SJCRH30 (cell line): ENCODE measurements around the gene SLFNL1. TPM values are rescaled to one million over a fixed set of nuclear protein-coding genes. Genes with fewer than 3 reads are reported as not detected.

Source experiments
- DNase-seq, 2 experiments: peaks; one replicate each; pipeline ENCODE4 v3.0.0-alpha.2; 2015 to 2020
- H3K27ac ChIP-seq: fragments of 250-450 bp; sonication (Bioruptor Pico); 2 replicates; pipeline ENCODE4 v1.5.1; 2020; ENCODE audit warnings: mild to moderate bottlenecking, moderate library complexity
- H3K27me3 ChIP-seq: fragments of 250-450 bp; sonication (Bioruptor Pico); 2 replicates; pipeline ENCODE4 v1.5.1; 2020; ENCODE audit warnings: mild to moderate bottlenecking, moderate library complexity
- H3K36me3 ChIP-seq: fragments of 250-450 bp; sonication (Bioruptor Pico); 2 replicates; pipeline ENCODE4 v1.5.1; 2020; ENCODE audit warnings: mild to moderate bottlenecking, moderate library complexity
- H3K4me1 ChIP-seq: fragments of 250-450 bp; sonication (Bioruptor Pico); 2 replicates; pipeline ENCODE4 v1.5.1; 2020; ENCODE audit warnings: mild to moderate bottlenecking, moderate library complexity
- H3K4me3 ChIP-seq: fragments of 250-450 bp; sonication (Bioruptor Pico); 2 replicates; pipeline ENCODE4 v1.5.1; 2020; ENCODE audit warnings: mild to moderate bottlenecking, moderate library complexity
- H3K9me3 ChIP-seq: fragments of 250-450 bp; sonication (Bioruptor Pico); replicated peaks from 2 replicates; pipeline ENCODE4 v1.5.1; 2020; ENCODE audit warnings: mild to moderate bottlenecking, moderate library complexity
- total RNA-seq: library from RNA; depleted of rRNA; stranded (reverse); fragments of >200 nt; shearing (Covaris generic); gene quantifications from 2 replicates; pipeline ENCODE4 v1.2.3, GENCODE V29; 2014

SLFNL1 gene
- total RNA-seq, 1 experiment from 2014 or later, result 0.26 TPM

DNA sequence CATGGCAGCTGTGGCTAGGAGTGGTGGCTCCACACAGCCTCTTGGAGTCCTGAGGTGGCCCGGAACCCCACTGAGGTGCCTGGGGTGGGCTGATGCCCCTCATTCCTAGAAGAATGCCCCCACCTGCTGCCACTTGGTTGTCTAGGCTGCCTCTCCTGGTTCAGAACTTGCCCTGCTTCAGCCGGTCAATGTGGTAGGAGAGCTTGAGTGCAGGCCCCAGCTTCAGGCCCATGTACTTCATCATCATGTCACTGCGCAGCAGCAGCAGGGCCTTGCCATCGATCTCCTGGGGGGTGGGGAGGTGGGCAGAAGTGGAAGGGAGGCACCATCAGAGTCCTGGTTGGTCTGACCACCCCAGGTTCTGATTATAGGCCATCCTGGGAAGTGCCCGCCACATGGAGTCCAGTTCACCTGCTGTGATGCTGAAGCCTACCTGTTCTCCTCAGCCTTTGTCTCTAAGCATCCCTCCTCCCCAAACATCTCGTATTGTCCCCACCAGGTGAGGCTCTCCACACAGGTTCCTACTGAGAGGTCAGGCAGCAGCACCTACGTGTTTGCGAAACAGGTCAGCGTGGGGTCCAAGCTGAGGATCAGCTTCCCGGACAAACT, 6.6 kb upstream of the SLFNL1 start:
- Histone ChIP-seq H3K9me3 (no peaks in the 10 kb centered on the region), H3K27ac (no peak overlapping the region), H3K27me3 (no peaks in the 10 kb centered on the region), H3K4me1 (no peaks in the 10 kb centered on the region), H3K4me3 (no peak overlapping the region), H3K36me3 (peaks cover 41% of the 10 kb centered on the region)
- DNase-seq, result no peak

DNA sequence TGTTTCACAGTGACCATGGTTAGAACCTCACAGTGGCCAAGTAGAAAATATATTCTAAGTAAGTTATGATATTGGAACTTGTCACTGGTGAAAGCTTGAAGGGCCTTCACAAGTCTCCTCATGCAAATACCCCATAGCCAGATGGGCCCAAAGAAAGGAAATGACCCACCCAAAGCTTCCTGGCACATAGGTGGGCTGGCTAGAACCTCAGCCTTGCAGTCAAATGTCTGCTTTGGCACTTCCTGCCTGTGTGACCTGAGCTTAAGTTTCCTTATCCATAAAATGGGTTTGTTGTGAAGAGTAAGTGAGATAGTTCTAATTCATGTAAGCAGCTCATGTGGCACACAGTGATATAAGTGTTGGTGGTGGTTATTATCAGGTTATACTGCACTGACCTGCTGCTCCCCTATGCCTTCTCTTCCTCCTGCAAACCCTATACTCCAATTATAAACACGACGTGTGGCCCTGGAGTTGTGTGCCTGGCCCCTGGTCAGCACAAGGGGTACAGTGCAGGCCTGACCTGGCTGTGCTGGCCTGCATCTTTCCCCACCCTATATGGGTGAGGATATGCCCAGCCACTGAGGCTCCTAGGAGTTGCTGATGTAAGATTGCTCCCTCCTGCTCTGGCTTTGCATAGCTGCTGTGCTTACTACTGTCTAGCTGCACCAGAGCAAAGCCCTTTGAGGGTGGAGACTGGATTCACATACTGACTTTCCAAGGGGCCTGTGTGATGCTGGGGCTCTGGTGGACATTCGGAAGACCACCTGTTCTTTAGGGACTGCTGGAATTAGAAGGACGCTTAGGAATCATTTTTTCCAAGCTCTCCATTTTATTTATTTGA, 4.7 kb upstream of the SLFNL1 start:
- H3K36me3 ChIP-seq, result peaks cover 26% of the 10 kb centered on the region
- no peak for DNase-seq
- H3K4me3 ChIP-seq, result no peak overlapping the region
- H3K27ac ChIP-seq, result no peak overlapping the region
- no peaks in the 10 kb centered on the region for H3K9me3 ChIP-seq
- H3K4me1 ChIP-seq, result no peaks in the 10 kb centered on the region
- H3K27me3 ChIP-seq, result no peaks in the 10 kb centered on the region

DNA sequence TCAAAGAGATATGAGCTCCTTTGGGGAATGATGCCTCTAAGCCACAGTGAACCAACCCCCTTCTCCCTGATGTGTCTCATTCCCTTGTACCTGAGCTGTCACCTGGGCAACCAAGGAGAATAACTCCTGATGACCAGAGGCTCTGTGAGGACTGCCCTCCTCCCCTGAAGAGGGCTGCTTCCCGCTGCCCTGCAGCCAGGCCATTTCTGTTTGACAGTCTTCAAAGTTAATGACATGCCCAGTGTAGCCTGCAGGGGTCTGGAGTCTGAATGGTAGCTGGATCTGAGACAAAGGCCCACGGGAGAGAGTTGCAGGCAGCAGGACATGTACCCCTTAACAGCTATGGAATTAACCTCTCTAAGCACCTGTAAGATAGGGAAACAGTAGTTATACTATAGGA, 3.4 kb upstream of the SLFNL1 start:
- Histone ChIP-seq H3K27me3 (no peaks in the 10 kb centered on the region), H3K36me3 (peaks cover 18% of the 10 kb centered on the region), H3K4me1 (no peaks in the 10 kb centered on the region), H3K4me3 (no peak overlapping the region), H3K27ac (no peak overlapping the region), H3K9me3 (no peaks in the 10 kb centered on the region)
- DNase-seq, result peak in 1 of 2 experiments; percentile 23

DNA sequence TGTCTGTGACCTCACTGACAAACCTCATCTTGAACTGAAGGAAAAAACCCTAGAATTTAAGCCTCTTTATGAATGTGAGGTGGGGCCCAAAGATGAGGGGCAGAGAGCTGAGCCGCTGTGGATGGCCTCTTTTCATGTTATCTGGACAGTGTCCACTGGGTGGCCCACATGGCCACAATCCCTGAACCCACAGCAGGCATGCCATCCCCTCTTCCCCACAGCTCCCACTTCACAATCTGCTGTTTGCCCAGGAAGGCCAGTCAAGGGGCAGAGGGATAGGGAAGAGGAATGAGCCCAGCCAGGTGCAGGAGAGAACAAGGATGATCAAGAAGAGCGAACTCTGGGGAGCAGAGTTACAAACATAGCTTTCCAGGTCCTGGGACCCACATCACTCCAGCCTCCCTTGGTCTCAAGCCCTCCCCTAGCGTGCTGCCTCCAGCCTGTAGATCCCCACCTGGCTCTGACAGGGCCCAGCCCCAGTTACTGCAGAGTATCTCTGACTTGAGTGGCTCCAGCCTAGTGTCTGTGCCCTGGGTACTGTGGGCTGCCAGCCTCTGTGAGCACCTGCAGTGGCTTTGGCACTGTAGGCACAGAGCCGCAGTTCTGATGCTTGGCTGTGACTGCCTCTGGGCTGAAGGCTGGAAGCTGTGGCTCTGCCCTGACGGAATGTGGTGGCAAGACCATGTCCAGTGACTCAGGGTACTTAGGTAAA, 1.9 kb upstream of the SLFNL1 start:
- H3K4me1 ChIP-seq, result no peaks in the 10 kb centered on the region
- H3K4me3 ChIP-seq, result no peak overlapping the region
- peak; percentile 44 to 60 for DNase-seq
- H3K27me3 ChIP-seq, result no peaks in the 10 kb centered on the region
- H3K9me3 ChIP-seq, result no peaks in the 10 kb centered on the region
- H3K36me3 ChIP-seq, result peaks cover 13% of the 10 kb centered on the region
- no peak overlapping the region for H3K27ac ChIP-seq

DNA sequence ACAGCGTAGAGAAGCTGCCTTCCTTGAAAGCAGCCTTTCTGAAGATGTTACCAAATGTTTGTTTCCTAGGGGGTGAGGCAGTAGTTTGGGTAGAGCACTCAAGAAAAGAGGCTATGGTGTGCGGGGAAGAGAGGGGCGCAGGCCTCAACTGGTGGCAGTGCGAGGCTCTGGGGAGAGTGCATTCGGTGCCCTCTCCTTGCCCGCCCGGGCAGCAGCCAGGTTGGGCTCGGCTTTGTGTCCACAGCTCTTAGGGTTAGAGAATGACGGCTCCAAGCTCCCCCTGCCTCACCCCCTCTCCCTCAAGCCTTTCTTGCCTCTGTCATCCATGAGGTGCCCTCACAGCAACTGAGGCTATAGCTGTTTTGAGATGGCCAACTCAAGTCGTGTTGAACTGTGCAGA, 899 bp upstream of the SLFNL1 start:
- Histone ChIP-seq H3K4me3 (no peak overlapping the region), H3K27ac (no peak overlapping the region), H3K9me3 (no peaks in the 10 kb centered on the region), H3K4me1 (no peaks in the 10 kb centered on the region), H3K36me3 (peaks cover 14% of the 10 kb centered on the region), H3K27me3 (no peaks in the 10 kb centered on the region)
- DNase-seq, result no peak

DNA sequence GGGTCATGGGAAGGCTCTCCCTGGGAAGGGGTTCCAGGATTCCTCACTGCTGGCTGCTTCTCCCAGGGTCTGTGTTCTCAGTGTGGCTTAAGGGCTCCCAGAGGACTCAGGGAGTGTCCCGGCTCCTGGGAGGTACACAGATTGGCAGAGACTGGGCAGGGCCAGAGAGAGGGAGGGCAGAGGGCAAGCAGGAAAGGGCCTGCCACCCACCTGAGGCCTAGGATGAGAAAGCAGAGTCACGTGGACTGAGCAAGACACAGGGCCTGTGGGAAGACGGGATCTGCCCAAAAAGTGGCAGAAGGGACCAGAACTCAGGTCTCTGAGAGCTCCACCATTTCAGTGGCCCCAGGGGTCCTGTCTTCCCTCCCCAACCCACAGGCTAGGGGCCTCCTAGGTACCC, 871 bp downstream of the SLFNL1 start:
- Histone ChIP-seq H3K4me1 (no peaks in the 10 kb centered on the region), H3K27me3 (no peaks in the 10 kb centered on the region), H3K27ac (no peak overlapping the region), H3K36me3 (peaks cover 27% of the 10 kb centered on the region), H3K9me3 (no peaks in the 10 kb centered on the region), H3K4me3 (no peak overlapping the region)
- DNase-seq, result peak in 1 of 2 experiments; percentile 22

DNA sequence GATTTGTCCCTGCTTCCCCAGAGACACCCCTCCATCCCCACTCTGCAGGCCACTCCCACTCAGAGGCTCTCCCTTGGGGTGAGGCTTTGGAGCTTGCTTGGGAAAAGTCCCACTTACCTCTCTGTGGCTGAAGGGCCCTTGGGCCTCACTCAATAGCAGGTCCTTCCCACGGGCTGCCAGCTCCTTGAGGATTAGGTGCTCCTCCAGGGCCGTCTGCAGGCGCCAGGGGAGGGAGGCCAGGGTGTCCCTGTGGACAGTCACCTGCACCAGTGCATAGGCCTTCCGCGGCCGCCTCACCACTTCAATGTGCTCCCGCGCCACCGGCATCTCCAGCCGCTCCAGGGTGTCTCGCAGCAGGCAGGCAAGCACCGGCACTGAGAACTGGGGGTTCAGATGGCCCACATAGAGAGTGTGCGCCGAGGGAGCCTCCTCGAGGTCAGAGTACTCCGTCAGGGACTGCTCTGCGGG, 1.4 kb downstream of the SLFNL1 start:
- Histone ChIP-seq H3K27ac (no peak overlapping the region), H3K4me1 (no peaks in the 10 kb centered on the region), H3K36me3 (peaks cover 28% of the 10 kb centered on the region), H3K4me3 (no peak overlapping the region), H3K9me3 (no peaks in the 10 kb centered on the region), H3K27me3 (no peaks in the 10 kb centered on the region)
- DNase-seq, result no peak

DNA sequence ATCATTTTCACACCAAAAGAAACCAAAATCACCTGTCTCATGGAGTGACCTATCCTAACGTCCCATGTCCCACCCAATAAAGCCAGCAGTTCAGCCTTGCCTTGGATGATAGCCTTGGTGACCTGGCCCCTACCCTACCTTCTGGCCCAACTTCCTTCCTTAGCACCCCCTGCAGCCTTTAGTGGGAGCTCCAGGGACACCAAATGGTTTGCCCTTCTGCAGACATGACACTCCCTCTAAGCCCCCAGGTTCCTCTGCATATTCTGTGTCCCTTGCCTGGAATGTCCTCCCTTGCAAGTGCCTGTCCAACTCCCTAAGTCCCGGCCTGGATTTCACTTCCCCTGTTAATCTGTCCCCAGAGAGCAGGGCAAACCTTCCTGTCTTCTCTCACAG, 2.2 kb downstream of the SLFNL1 start:
- no peaks in the 10 kb centered on the region for H3K4me1 ChIP-seq
- no peak overlapping the region for H3K27ac ChIP-seq
- no peak for DNase-seq
- H3K27me3 ChIP-seq, result no peaks in the 10 kb centered on the region
- H3K36me3 ChIP-seq, result peaks cover 32% of the 10 kb centered on the region
- H3K4me3 ChIP-seq, result no peak overlapping the region
- H3K9me3 ChIP-seq, result no peaks in the 10 kb centered on the region

DNA sequence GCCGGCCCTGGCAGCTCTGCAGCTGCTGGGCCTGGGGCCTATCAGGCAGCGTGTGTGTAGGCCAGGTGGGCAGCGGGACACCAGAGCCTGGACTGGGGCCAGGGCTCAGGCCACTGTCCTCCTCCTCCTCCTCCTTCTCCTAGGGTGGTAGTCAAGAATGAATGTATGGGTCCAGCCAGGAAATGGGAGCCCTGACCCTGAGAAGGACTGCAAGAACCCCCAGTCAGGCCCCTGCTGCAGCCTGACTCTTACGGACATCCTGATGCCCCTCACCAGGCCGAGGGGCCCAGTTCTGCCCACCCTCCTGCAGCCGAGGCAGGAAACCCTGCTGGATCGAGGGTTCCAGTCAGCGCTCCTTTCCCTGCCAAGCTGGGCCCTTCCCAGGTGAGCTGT, 3.5 kb downstream of the SLFNL1 start:
- Histone ChIP-seq H3K27me3 (no peaks in the 10 kb centered on the region), H3K27ac (no peak overlapping the region), H3K4me1 (no peaks in the 10 kb centered on the region), H3K9me3 (no peaks in the 10 kb centered on the region), H3K36me3 (peaks cover 45% of the 10 kb centered on the region), H3K4me3 (no peak overlapping the region)
- DNase-seq, result no peak

DNA sequence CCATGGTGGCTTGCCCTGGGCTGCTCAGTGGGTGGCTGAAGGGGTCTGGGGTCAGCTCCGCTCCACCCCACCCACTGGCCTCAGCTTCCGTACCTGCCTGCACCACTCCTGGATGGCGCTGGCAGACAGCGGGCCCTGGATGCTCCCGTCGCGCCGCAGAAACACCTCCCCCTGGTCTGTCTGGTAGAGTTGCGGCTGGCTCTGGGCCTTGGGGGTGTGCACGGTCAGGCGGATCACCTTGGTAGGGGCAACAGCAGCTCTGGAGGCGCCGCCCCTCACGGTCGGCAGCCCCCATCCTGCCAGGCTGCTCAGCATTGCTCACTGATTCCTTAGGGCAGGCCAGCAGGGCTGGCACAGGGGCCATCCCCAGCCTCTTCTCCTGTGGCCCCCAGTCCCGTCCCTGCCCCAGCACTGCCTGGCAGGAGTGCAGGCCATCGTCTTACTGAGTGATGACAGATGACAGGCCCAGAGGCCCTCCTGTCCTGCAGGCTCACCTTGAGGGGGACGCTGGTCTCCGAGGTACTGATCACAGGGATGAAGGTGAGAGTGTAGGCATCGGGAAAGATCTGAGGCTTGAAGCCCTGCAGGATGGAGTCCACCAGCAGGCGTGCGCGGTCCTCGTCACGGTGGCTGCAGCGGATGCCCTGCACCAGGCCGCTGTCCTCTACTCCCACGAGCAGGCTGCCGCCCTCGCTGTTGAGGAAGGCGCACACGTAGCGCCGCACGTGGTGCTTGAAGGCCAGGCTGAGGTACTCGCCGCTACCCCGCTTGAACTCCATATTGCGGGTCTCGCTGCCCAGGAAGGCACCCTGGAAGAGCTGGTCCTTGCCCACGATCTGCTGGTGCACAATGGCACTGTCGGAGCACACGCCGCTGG, 4.1 kb downstream of the SLFNL1 start:
- Histone ChIP-seq H3K4me1 (no peaks in the 10 kb centered on the region), H3K36me3 (peaks cover 51% of the 10 kb centered on the region), H3K9me3 (no peaks in the 10 kb centered on the region), H3K27me3 (no peaks in the 10 kb centered on the region), H3K4me3 (no peak overlapping the region), H3K27ac (no peak overlapping the region)
- DNase-seq, result no peak

DNA sequence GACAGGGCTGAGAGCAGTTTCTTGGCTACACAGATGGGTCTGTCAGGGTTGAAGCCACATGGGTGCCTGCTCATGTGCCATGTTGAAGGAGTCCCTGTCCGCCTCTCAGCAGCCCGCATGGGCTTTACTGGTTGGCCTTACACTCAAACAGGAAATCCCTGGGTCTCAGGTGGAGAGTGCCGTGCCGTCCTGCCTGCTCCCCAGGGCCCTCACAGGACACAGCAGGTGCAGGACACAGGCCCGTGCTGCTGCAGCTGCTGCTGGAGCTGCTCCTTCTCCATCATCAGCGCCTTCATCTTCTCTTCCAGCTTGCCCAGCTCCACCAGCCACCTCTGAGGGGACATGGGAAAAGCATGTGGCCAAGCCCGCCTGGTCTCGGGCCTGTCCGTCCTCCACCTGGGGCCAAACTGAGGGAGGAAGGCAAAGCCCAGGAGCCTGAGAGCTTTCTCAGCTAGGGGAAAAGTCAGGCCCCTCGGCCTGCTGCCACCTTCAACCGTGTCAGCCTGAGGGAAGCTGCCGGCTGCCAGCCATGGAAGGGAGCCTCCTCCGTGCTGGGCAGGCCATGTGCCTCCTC, 5.5 kb downstream of the SLFNL1 start:
- no peak overlapping the region for H3K4me3 ChIP-seq
- DNase-seq, result no peak
- peaks cover 65% of the 10 kb centered on the region for H3K36me3 ChIP-seq
- H3K9me3 ChIP-seq, result no peaks in the 10 kb centered on the region
- H3K27ac ChIP-seq, result no peak overlapping the region
- H3K27me3 ChIP-seq, result no peaks in the 10 kb centered on the region
- H3K4me1 ChIP-seq, result no peaks in the 10 kb centered on the region

DNA sequence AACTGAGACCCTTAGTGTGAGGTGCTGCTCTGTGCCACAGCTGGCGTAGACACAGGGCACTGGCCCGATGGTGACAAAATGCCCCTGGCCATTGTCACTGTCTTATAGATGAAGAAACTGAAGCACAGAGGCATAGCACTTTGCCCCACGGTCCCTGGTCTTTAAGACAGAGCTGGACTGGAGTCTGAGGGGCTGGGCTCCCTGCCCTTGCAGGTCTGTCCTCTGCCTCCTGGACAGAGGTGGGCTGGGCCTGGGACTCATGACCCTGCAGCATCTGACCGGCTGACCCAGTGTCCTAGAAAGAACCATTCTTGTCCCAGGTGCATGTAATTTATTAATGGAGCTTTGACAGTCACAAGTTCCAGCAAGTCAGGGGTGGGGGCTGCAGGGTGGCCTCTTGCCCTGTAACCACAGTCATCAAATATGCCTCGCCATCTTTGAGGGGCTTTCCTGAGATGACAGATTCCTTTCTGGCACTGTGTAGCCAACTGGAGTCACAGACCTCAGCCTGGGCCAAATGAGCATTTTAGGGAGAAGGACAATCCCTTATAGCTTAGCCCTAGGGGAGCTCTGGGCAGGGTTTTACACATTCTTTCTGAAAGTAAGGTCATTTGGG, 6.1 kb downstream of the SLFNL1 start:
- H3K36me3 ChIP-seq, result peaks cover 71% of the 10 kb centered on the region
- H3K4me1 ChIP-seq, result no peaks in the 10 kb centered on the region
- H3K9me3 ChIP-seq, result no peaks in the 10 kb centered on the region
- H3K27ac ChIP-seq, result no peak overlapping the region
- H3K4me3 ChIP-seq, result no peak overlapping the region
- DNase-seq, result no peak
- no peaks in the 10 kb centered on the region for H3K27me3 ChIP-seq

DNA sequence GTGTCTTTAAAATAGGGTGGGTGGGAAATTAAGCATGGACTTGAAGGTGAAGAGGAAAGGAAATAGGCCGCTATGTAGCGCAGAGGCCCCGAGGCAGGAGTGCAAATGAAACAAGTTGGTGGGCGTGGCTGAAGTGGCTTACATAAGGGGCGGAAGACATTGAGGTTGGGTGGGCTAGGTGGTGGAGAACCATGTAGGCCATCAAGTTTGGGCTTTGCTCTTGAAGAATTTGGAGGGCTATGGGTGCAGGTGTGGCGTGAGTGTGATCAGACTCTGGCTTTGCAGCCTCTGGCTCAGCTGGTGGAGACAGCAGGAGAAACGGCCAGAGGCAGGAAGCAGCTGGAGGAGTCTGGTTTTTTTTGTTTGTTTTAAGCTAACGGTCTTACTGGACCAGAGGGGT, 6.7 kb downstream of the SLFNL1 start:
- H3K36me3 ChIP-seq, result peaks cover 76% of the 10 kb centered on the region
- no peak overlapping the region for H3K4me3 ChIP-seq
- H3K27me3 ChIP-seq, result no peaks in the 10 kb centered on the region
- DNase-seq, result no peak
- H3K27ac ChIP-seq, result no peak overlapping the region
- H3K4me1 ChIP-seq, result no peaks in the 10 kb centered on the region
- no peaks in the 10 kb centered on the region for H3K9me3 ChIP-seq

DNA sequence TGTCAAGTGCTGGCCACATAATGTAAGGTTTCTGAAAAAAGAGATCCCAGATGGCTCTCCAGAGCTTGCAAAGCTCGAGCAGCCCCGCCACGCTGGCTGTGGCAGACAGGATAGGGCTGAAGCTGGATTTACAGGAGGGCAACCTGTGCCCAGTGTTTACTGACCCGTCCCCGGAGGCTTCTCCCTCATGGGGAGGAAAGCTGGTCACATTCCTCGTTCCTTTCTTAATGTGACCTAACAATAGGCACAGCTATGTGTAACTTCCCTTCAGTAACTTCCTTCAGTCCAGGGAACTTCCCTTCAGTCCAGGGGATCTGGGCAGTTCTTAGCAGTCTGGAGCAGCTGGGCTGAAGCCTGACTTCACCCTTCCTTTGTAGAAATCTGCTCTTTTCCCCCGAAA, 7.7 kb downstream of the SLFNL1 start:
- Histone ChIP-seq H3K4me3 (no peak overlapping the region), H3K4me1 (no peaks in the 10 kb centered on the region), H3K27ac (no peak overlapping the region), H3K36me3 (peaks cover 87% of the 10 kb centered on the region), H3K9me3 (no peaks in the 10 kb centered on the region), H3K27me3 (no peaks in the 10 kb centered on the region)
- DNase-seq, result no peak
